Neural cell (in vitro differentiated cells): Measurements from ENCODE around the gene RBM39.

ENCODE experiments used
- CTCF ChIP-seq: fragments of 450-650 bp; IDR thresholded peaks from 2 replicates; pipeline ENCODE4 v1.5.1; 2014; ENCODE audit warnings: antibody characterized with exemption, mild to moderate bottlenecking, moderate library complexity; ENCODE audit not compliant: poor library complexity, severe bottlenecking
- REST ChIP-seq: IDR thresholded peaks from 2 replicates; pipeline ENCODE4 v1.6.1; 2012; ENCODE audit warnings: borderline replicate concordance
- TAF1 ChIP-seq: IDR thresholded peaks from 2 replicates; pipeline ENCODE4 v1.6.1; 2012; ENCODE audit warnings: low read depth

- TF ChIP-seq CTCF (no peak), REST (no peak), TAF1 (no peak)
These were observed 27.9 kb downstream of the RBM39 start for GRCh38 chr20:35714127-35714526.
